Transverse colon (tissue), 4 donors: ENCODE results near the gene PRKCA.

Experiments used
- CTCF ChIP-seq, 5 experiments: fragments of 200-600 bp in 3 of 5; fragments of 450-650 bp in 2 of 5; sonication (generic) in 3 of 5; IDR thresholded peaks; 1 replicate in 2 of 5; 2 replicates in 3 of 5; pipeline ENCODE4 v1.5.1; 2016 to 2017; ENCODE audit warnings: antibody characterized with exemption in 5 of 5, inconsistent platforms in 3 of 5, mild to moderate bottlenecking in 2 of 5, moderate library complexity in 1 of 5
- EP300 ChIP-seq: sonication (generic); formaldehyde crosslinking; IDR thresholded peaks from one replicate; pipeline ENCODE4 v1.6.1; 2017; ENCODE audit warnings: antibody characterized with exemption, low read depth
- POLR2A ChIP-seq: fragments of 450-650 bp; IDR thresholded peaks from one replicate; pipeline ENCODE4 v1.6.1; 2016; ENCODE audit warnings: antibody characterized with exemption, mild to moderate bottlenecking, moderate library complexity
- POLR2AphosphoS5 ChIP-seq, 3 donors: sonication (generic); formaldehyde crosslinking; IDR thresholded peaks; one replicate each; pipeline ENCODE4 v1.6.1; 2016; ENCODE audit warnings: antibody characterized with exemption in 3 of 3

- TF ChIP-seq EP300 (no peak), POLR2A (no peak), CTCF (IDR thresholded peaks at IDR 0.05) (no peak), POLR2AphosphoS5 (IDR thresholded peaks at IDR 0.05) (no peak)
These were observed 28.8 kb downstream of the PRKCA start for GRCh38 chr17:66331038-66331816.
